OCI-LY7 (cell line): ENCODE measurements around the gene DUSP6. TPM values are rescaled to one million over a fixed set of nuclear protein-coding genes. Genes with fewer than 3 reads are reported as not detected.

Experiments used
- BruUV-seq: library from RNA; stranded (reverse); fragments of 400-500 nt; replicated peaks from 2 replicates; lab custom pipeline; 2021; lab: Mats Ljungman, UMichigan
- CTCF ChIA-PET: fragments of 300-600 bp; sonication (Branson Sonifier 250); formaldehyde crosslinking; loops from one replicate; lab custom pipeline; 2022; ENCODE audit warnings: antibody characterized with exemption; ENCODE audit not compliant: unreplicated experiment; lab: Charles Lee
- POLR2A ChIA-PET: fragments of 300-600 bp; sonication (Branson Sonifier 250); formaldehyde crosslinking; loops from one replicate; lab custom pipeline; 2022; ENCODE audit warnings: antibody characterized with exemption; lab: Charles Lee
- DNase-seq: peaks from one replicate; pipeline ENCODE4 v3.0.0-alpha.2; 2015; ENCODE audit warnings: low spot score
- H2AFZ ChIP-seq: fragments of 200-600 bp; sonication (generic), shearing (Covaris generic); 2 replicates; pipeline ENCODE4 v1.6.1; 2014; ENCODE audit warnings: mild to moderate bottlenecking, antibody characterized with exemption, low read length, moderate library complexity
- H3K27ac ChIP-seq: fragments of 200-600 bp; sonication (generic); 2 replicates; pipeline ENCODE4 v1.5.1; 2014; ENCODE audit warnings: mixed run types, low read depth, mild to moderate bottlenecking, moderate library complexity, low read length, inconsistent platforms; ENCODE audit not compliant: poor library complexity, severe bottlenecking
- H3K36me3 ChIP-seq: fragments of 200-600 bp; sonication (generic); 2 replicates; pipeline ENCODE4 v1.6.1; 2014; ENCODE audit warnings: mild to moderate bottlenecking, antibody characterized with exemption, low read length, moderate library complexity, mixed read lengths; ENCODE audit not compliant: insufficient read depth
- H3K4me1 ChIP-seq: fragments of 200-600 bp; sonication (generic); 2 replicates; pipeline ENCODE4 v1.5.1; 2014; ENCODE audit warnings: mild to moderate bottlenecking, low read length; ENCODE audit not compliant: insufficient read depth, poor library complexity, severe bottlenecking
- H3K4me2 ChIP-seq: fragments of 200-600 bp; sonication (generic); 2 replicates; pipeline ENCODE4 v1.6.1; 2014; ENCODE audit warnings: mild to moderate bottlenecking, low read length
- H3K4me3 ChIP-seq: fragments of 200-600 bp; sonication (generic); 2 replicates; pipeline ENCODE4 v1.5.1; 2014; ENCODE audit warnings: mild to moderate bottlenecking, low read depth, low read length; ENCODE audit not compliant: poor library complexity, severe bottlenecking
- H3K79me2 ChIP-seq: fragments of 200-600 bp; sonication (generic); 2 replicates; pipeline ENCODE4 v1.6.1; 2016; ENCODE audit warnings: low read depth, mild to moderate bottlenecking, low read length, moderate library complexity, mixed read lengths; ENCODE audit not compliant: insufficient read depth
- H3K9me2 ChIP-seq: fragments of 200-600 bp; sonication (generic); 2 replicates; pipeline ENCODE4 v1.6.1; 2016; ENCODE audit warnings: mild to moderate bottlenecking, low read length, mixed read lengths; ENCODE audit not compliant: insufficient read depth
- H3K9me3 ChIP-seq: fragments of 200-600 bp; sonication (generic); 2 replicates; pipeline ENCODE4 v1.6.1; 2014; ENCODE audit warnings: mild to moderate bottlenecking, mixed run types, low read length, mixed read lengths
- H4K20me1 ChIP-seq: fragments of 200-600 bp; sonication (generic); 2 replicates; pipeline ENCODE4 v1.6.1; 2014; ENCODE audit warnings: mild to moderate bottlenecking, antibody characterized with exemption, low read length, moderate library complexity, mixed read lengths; ENCODE audit not compliant: insufficient read depth
- CTCF ChIP-seq: fragments of 200-600 bp; sonication (generic); conservative IDR thresholded peaks from 2 replicates; pipeline ENCODE4 v1.5.1; 2014; ENCODE audit warnings: mild to moderate bottlenecking, antibody characterized with exemption, low read length, moderate library complexity, mixed read lengths
- EZH2phosphoT487 ChIP-seq: fragments of 200-600 bp; sonication (generic); IDR thresholded peaks from 2 replicates; pipeline ENCODE4 v1.6.1; 2018; ENCODE audit warnings: low read depth, borderline replicate concordance, mild to moderate bottlenecking, mixed run types, antibody characterized with exemption, low read length, moderate library complexity, mixed read lengths
- intact Hi-C: fragments of 100-400 bp; cut with micrococcal nuclease; formaldehyde crosslinking; loops from one replicate; pipeline ENCODE4 v1.10.0; 2022; ENCODE audit not compliant: unreplicated experiment
- total RNA-seq, 2 experiments: library from RNA; depleted of rRNA in 1 of 2; stranded (reverse); fragments of >200 nt in 1 of 2; shearing (Covaris generic) in 1 of 2; gene quantifications; 2 replicates each; pipeline ENCODE4 v1.2.3, GENCODE V29; 2014 to 2022

DUSP6 gene
- total RNA-seq, 2 experiments from 2014 or later = 0.47 to 2.2 TPM

GRCh38 chr12:89364631-89365030, 12.3 kb upstream of the DUSP6 start:
- no peak for TF ChIP-seq CTCF
- TF ChIP-seq EZH2phosphoT487 = no peak
- Histone ChIP-seq H4K20me1 (no peaks in the 10 kb centered on the region), H3K27ac (no peak overlapping the region), H3K9me2 (no peaks in the 10 kb centered on the region), H3K4me2 (no peak overlapping the region), H3K4me3 (no peak overlapping the region), H2AFZ (no peak overlapping the region), H3K4me1 (no peaks in the 10 kb centered on the region), H3K9me3 (no peaks in the 10 kb centered on the region), H3K79me2 (no peaks in the 10 kb centered on the region), H3K36me3 (no peaks in the 10 kb centered on the region)
- no TSS peak for BruUV-seq
- no peak for DNase-seq
- ChIA-PET POLR2A (interaction anchor here (1.0 kb wide), 1 partner anchor 11 kb away, joined by 3 read pairs; no protein-coding TSS in a partner anchor), CTCF (no interaction called here)
- intact Hi-C loops = no loop called here

- ChIA-PET CTCF (no interaction called here), POLR2A (interaction anchor here (1.0 kb wide), 1 partner anchor 10 kb away, joined by 3 read pairs; no protein-coding TSS in a partner anchor)
- Histone ChIP-seq H3K4me1 (no peaks in the 10 kb centered on the region), H2AFZ (no peak overlapping the region), H3K27ac (no peak overlapping the region), H3K79me2 (no peaks in the 10 kb centered on the region), H3K9me2 (no peaks in the 10 kb centered on the region), H3K36me3 (no peaks in the 10 kb centered on the region), H3K4me2 (no peak overlapping the region), H3K9me3 (no peaks in the 10 kb centered on the region), H4K20me1 (no peaks in the 10 kb centered on the region), H3K4me3 (no peak overlapping the region)
- no TSS peak for BruUV-seq
- DNase-seq = no peak
- intact Hi-C loops = no loop called here
- TF ChIP-seq EZH2phosphoT487 (no peak), CTCF (no peak)
These were observed 11.8 kb upstream of the DUSP6 start for GRCh38 chr12:89364058-89364457.

- Histone ChIP-seq H3K9me2 (no peaks in the 10 kb centered on the region), H4K20me1 (no peaks in the 10 kb centered on the region), H3K27ac (no peak overlapping the region), H3K4me1 (no peaks in the 10 kb centered on the region), H3K4me2 (no peak overlapping the region), H3K9me3 (no peaks in the 10 kb centered on the region), H3K79me2 (no peaks in the 10 kb centered on the region), H2AFZ (no peak overlapping the region), H3K36me3 (no peaks in the 10 kb centered on the region), H3K4me3 (no peak overlapping the region)
- ChIA-PET CTCF (no interaction called here), POLR2A (no interaction called here)
- intact Hi-C loops = no loop called here
- BruUV-seq = no TSS peak
- no peak for TF ChIP-seq EZH2phosphoT487
- no peak for TF ChIP-seq CTCF
- DNase-seq = no peak
These were observed 11.3 kb upstream of the DUSP6 start for GRCh38 chr12:89363582-89363981.
